Body of pancreas (tissue), 4 donors: ENCODE measurements around the gene PCYT2. TPM values are rescaled to one million over a fixed set of nuclear protein-coding genes. Genes with fewer than 3 reads are reported as not detected.

Source experiments
- ATAC-seq: fragments of 150-250 bp; one replicate; pipeline ENCODE4 v1.9.1; 2016
- DNase-seq, 4 donors: peaks; one replicate each; pipeline ENCODE4 v3.0.0-alpha.2; 2019
- H3K27ac ChIP-seq, 4 donors: fragments of 200-600 bp; sonication (generic); 1 replicate in 3 of 4; 2 replicates in 1 of 4; pipeline versions ENCODE4 v1.5.1 to v1.6.1; 2016 to 2019; ENCODE audit warnings: mild to moderate bottlenecking in 1 of 4, mixed read lengths in 1 of 4, moderate library complexity in 1 of 4
- H3K27me3 ChIP-seq, 2 donors: fragments of 200-600 bp; sonication (generic); one replicate each; pipeline ENCODE4 v1.6.0; 2016; ENCODE audit warnings: mild to moderate bottlenecking in 1 of 2
- H3K36me3 ChIP-seq, 2 donors: fragments of 200-600 bp; sonication (generic); replicated peaks in 1 of 2; 2 replicates each; pipeline ENCODE4 v1.5.1; 2016; ENCODE audit warnings: low read depth in 2 of 2; ENCODE audit not compliant: insufficient read depth in 1 of 2
- H3K4me1 ChIP-seq: fragments of 200-600 bp; sonication (generic); one replicate; pipeline ENCODE4 v1.6.0; 2016
- H3K4me3 ChIP-seq, 2 donors: fragments of 200-600 bp; sonication (generic); 1 replicate in 1 of 2; 2 replicates in 1 of 2; pipeline ENCODE4 v1.5.1; 2016 to 2019
- H3K9me3 ChIP-seq, 3 donors: fragments of 200-600 bp; sonication (generic); 1 replicate in 2 of 3; 2 replicates in 1 of 3; pipeline ENCODE4 v1.5.1; 2016
- CTCF ChIP-seq, 7 experiments: fragments of 450-650 bp in 4 of 7; fragments of 200-600 bp in 3 of 7; sonication (generic) in 3 of 7; IDR thresholded peaks; one replicate each; pipeline ENCODE4 v1.5.1; 2016 to 2019; ENCODE audit warnings: antibody characterized with exemption in 7 of 7
- POLR2A ChIP-seq, 3 donors: fragments of 450-650 bp; IDR thresholded peaks; one replicate each; pipeline ENCODE4 v1.6.1; 2016; ENCODE audit warnings: antibody characterized with exemption in 3 of 3, mild to moderate bottlenecking in 2 of 3
- WGBS, 2 donors: methylation state at CpG; one replicate each; pipeline ENCODE4 v1.1.5; 2017; 5-methylcytosine and 5-hydroxymethylcytosine counted together
- intact Hi-C: fragments of 100-400 bp; cut with DNase I; formaldehyde crosslinking; loops from one replicate; pipeline ENCODE4 v1.15.1; 2023
- total RNA-seq, 2 donors: library from RNA; depleted of rRNA; stranded (reverse); fragments of >200 nt; gene quantifications; one replicate each; pipeline ENCODE4 v1.1.0, GENCODE V29; 2016

Gene PCYT2
- total RNA-seq, result 10 to 100 TPM; 13.0 to 25.1 TPM

GRCh38 chr17:81911277-81911961, at the start of gene PCYT2:
PCYT2 (minus strand) TSS chr17:81911399; CDS start chr17:81911355, 44 bp downstream.
- WGBS, 2 donors, result 3 to 4% methylated on average over 24 to 48 of the region's 84 CpGs
- H3K27me3 ChIP-seq, result no peaks in the 10 kb centered on the region
- H3K4me3 ChIP-seq, result peak within 1 kb of the TSS; percentile 62 to 69
- H3K4me1 ChIP-seq, result peaks cover 32% of the 10 kb centered on the region
- peak; percentile 13 to 61 (median 49) for TF ChIP-seq CTCF (IDR thresholded peaks at IDR 0.05)
- no peak for TF ChIP-seq POLR2A (IDR thresholded peaks at IDR 0.05)
- no peaks in the 10 kb centered on the region for H3K9me3 ChIP-seq
- ATAC-seq (peak; percentile 95), DNase-seq (peak; percentile 97 to 98 (median 98))
- intact Hi-C loops, result no loop called here
- peaks cover 6 to 16% of the 10 kb centered on the region in 2 donors for H3K36me3 ChIP-seq
- peak within 1 kb of the TSS; percentile 59 to 78 (median 73) for H3K27ac ChIP-seq

- intact Hi-C loops, result no loop called here
- Histone ChIP-seq H3K9me3 (no peaks in the 10 kb centered on the region), H3K4me3 (no peak overlapping the region), H3K4me1 (peaks cover 24% of the 10 kb centered on the region), H3K36me3 (no peaks in the 10 kb centered on the region), H3K27me3 (peaks cover 6 to 22% of the 10 kb centered on the region in 2 donors), H3K27ac (no peak overlapping the region)
- WGBS, 2 donors, result 3% methylated on average over 87 of the region's 98 CpGs; no CpG with 5 or more reads in 1 of the 2 donors
- DNase-seq (no peak), ATAC-seq (peak; percentile 8)
- TF ChIP-seq CTCF (IDR thresholded peaks at IDR 0.05), result no peak
- no peak for TF ChIP-seq POLR2A (IDR thresholded peaks at IDR 0.05)
Measured at GRCh38 chr17:81960130-81960958, 49.1 kb upstream of the PCYT2 start.

GRCh38 chr17:81959362-81960129, 48.3 kb upstream of the PCYT2 start:
- H3K9me3 ChIP-seq, result no peaks in the 10 kb centered on the region
- peaks cover 24% of the 10 kb centered on the region for H3K4me1 ChIP-seq
- intact Hi-C loops, result loop anchor here (10.0 kb wide), 1 partner anchor 195 kb away; no protein-coding TSS in a partner anchor
- 2% methylated on average over 80 of the region's 112 CpGs; no CpG with 5 or more reads in 1 of the 2 donors for WGBS, 2 donors
- ATAC-seq (peak; percentile 88), DNase-seq (peak; percentile 63 to 78 (median 74))
- H3K27ac ChIP-seq, result no peak overlapping the region
- H3K36me3 ChIP-seq, result no peaks in the 10 kb centered on the region
- TF ChIP-seq POLR2A (IDR thresholded peaks at IDR 0.05) (no peak), CTCF (IDR thresholded peaks at IDR 0.05) (peak in 6 of 7 experiments; percentile 8 to 99 (median 90))
- no peak overlapping the region for H3K4me3 ChIP-seq
- peaks cover 6 to 22% of the 10 kb centered on the region in 2 donors for H3K27me3 ChIP-seq

GRCh38 chr17:81958633-81959342, 47.6 kb upstream of the PCYT2 start:
- H3K4me1 ChIP-seq, result peaks cover 24% of the 10 kb centered on the region
- intact Hi-C loops, result loop anchor here (10.0 kb wide), 1 partner anchor 196 kb away; no protein-coding TSS in a partner anchor
- no peak overlapping the region for H3K4me3 ChIP-seq
- peaks cover 6 to 22% of the 10 kb centered on the region in 2 donors for H3K27me3 ChIP-seq
- H3K9me3 ChIP-seq, result no peaks in the 10 kb centered on the region
- no peak overlapping the region for H3K27ac ChIP-seq
- no peaks in the 10 kb centered on the region for H3K36me3 ChIP-seq
- ATAC-seq (no peak), DNase-seq (no peak)
- WGBS, 2 donors, result 52 to 54% methylated on average over 11 to 15 of the region's 15 CpGs
- no peak for TF ChIP-seq CTCF (IDR thresholded peaks at IDR 0.05)
- no peak for TF ChIP-seq POLR2A (IDR thresholded peaks at IDR 0.05)
